OCI-LY1 (cell line): ENCODE data around the gene ST3GAL5.

Experiments used
- EZH2 ChIP-seq: fragments of 200-600 bp; sonication (generic), shearing (Covaris generic); IDR thresholded peaks from 2 replicates; pipeline ENCODE4 v1.8.0; 2017; ENCODE audit warnings: borderline replicate concordance, mixed run types, mild to moderate bottlenecking, antibody characterized with exemption, low read length, moderate library complexity, mixed read lengths
- TF ChIP-seq, protein P1 (sequence below): fragments of 200-600 bp; sonication (generic), shearing (Covaris generic); IDR thresholded peaks from 2 replicates; pipeline ENCODE4 v1.5.1; 2017; ENCODE audit warnings: mild to moderate bottlenecking, antibody characterized with exemption, low read length, moderate library complexity, mixed read lengths

DNA sequence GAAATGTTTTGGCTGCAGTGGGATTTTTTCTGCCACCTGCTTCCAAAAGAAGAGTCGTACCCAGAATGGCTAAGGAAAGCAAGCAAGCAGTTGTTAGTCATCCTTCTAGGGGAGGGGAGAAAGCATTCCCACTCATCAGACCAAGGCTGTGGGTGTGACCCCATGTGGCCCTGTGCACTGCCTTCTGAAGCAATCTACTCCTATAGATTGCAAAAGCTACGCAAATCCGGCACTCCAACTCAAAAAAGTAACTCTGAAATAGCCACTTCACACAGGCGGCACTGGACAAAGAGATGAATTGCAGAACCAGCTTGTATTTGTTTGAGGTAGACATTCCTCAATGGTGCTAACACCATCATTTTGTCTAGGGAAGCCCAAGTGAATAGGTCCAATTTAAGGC lies 44.3 kb downstream of the ST3GAL5 start:
- TF ChIP-seq, protein P1, sequence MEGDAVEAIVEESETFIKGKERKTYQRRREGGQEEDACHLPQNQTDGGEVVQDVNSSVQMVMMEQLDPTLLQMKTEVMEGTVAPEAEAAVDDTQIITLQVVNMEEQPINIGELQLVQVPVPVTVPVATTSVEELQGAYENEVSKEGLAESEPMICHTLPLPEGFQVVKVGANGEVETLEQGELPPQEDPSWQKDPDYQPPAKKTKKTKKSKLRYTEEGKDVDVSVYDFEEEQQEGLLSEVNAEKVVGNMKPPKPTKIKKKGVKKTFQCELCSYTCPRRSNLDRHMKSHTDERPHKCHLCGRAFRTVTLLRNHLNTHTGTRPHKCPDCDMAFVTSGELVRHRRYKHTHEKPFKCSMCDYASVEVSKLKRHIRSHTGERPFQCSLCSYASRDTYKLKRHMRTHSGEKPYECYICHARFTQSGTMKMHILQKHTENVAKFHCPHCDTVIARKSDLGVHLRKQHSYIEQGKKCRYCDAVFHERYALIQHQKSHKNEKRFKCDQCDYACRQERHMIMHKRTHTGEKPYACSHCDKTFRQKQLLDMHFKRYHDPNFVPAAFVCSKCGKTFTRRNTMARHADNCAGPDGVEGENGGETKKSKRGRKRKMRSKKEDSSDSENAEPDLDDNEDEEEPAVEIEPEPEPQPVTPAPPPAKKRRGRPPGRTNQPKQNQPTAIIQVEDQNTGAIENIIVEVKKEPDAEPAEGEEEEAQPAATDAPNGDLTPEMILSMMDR = no peak
- no peak for TF ChIP-seq EZH2
